NOMO-1 treated with dmso at 0.1 percent for 144 hours (cell line): Measurements from ENCODE around the gene STEAP2.
"Not testable (repeated sequence)": the region's sequence is repeated elsewhere in the genome, so short reads cannot be mapped to it uniquely, and the experiment has no call there.

Experiments used
- DNase-seq: peaks from one replicate; lab custom pipeline; 2025; ENCODE audit not compliant: unreplicated experiment; lab: John Stamatoyannopoulos, UW

The STEAP2 gene

DNA sequence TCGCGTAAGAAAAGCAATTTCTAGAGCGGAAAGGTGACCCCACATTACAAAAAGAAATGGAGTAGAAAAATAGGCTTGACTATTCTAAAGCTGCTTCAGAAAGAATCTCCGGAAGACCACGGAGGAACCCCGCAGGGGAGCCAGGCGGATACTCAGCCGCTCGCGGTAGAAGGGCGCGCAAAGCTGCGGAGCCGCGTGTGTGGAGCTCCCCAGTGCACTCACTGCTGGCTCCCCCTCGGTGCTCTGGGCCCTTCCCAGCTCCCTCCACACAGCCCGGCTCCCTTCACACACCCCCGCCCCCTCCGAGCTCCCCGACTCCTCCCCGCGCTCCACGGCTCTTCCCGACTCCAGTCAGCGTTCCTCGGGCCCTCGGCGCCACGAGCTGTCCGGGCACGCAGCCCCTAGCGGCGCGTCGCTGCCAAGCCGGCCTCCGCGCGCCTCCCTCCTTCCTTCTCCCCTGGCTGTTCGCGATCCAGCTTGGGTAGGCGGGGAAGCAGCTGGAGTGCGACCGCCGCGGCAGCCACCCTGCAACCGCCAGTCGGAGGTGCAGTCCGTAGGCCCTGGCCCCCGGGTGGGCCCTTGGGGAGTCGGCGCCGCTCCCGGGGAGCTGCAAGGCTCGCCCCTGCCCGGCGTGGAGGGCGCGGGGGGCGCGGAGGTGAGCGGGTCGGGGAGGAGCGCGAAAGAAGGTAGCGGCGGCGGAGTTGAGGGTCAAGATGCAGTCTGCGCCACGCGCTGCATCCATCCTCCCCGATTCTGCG is at the start of gene STEAP2:
TSS of gene STEAP2 (plus strand) at position 350 of the 758 bp plus-strand sequence. CDS start 13,343 bp downstream, outside the sequence.
- DNase-seq, result peak; percentile 95

DNA sequence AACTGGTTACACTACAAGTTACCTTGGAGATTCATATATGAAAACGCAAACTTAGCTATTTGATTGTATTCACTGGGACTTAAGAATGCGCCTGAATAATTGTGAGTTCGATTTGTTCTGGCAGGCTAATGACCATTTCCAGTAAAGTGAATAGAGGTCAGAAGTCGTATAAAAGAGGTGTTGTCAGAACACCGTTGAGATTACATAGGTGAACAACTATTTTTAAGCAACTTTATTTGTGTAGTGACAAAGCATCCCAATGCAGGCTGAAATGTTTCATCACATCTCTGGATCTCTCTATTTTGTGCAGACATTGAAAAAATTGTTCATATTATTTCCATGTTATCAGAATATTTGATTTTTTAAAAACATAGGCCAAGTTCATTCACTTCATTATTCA is 48.0 kb upstream of the STEAP2 start:
- DNase-seq, result no peak

DNA sequence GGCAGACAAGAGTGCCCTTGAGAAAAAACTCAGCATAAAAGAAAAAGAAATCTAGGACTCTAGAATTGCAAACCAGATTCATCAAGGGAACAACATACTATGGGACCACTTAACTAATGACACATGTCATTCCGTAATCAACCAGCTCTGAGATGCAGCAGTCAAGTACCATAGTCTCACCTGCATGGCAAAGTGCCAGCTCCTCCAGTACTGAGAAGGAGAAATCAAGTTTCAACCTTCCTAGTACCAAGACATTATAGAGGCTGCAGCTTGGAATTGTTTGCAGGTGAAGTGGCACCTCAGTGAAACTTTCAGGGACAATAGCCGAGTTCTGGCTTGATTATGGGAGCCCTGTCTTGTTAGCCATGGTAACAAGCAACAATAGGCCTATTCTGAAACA is 45.8 kb upstream of the STEAP2 start:
- DNase-seq, result no peak

DNA sequence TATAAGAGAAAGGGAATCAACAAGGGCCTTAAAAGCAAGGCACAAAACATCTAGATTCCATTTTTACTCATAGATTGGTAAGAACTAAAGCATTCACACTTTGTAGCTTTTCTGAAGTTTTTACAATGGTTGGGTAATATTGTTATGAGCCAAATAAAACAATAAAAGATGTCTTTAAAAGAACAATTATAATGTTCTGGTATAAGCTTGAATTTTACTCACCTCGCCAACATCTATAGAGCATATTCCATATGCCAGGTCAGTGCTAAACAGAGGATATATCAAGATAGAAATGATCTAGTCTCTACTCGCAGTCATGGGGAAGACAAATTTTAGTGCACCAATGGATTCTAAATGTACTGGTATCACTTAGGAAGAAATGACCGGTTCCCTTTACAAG is 45.4 kb upstream of the STEAP2 start:
- DNase-seq, result no peak

DNA sequence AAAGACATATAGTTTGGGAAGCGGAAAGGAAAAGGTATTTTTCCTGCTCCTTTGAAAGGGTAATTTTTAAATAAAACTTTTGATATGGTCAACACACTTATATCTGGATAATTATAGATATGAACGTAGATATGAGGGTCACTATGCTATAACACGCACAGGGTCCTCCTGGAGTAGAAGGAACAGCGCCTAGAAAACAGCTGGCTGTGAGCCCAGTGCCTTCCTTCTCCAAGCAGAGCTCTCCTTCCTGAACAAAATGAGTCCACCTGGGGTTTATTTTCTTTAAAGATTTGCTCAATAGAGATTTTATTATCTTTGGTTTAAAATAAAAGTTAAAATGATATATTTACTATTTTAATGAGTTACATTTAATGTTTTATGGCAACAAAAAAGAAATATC is 44.2 kb upstream of the STEAP2 start:
- no peak for DNase-seq

DNA sequence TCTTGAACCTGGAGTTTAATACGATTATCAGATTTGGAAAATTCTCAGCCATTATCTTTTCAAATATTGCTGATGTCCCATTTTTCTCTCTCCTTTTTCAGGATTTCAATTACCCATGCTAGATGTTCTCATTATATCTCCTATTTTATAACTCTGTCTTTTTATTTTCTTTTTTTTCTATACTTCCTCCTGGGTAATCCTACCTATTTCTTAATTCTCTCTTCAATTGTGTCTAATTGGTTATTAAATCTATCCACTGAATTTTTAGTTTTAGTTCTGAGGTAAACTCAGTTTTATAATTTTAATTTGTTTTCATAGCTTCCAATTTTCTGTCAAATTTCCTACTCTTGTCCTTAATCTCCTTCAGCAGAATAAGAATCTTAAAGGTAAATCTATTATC is 41.6 kb upstream of the STEAP2 start:
- no peak for DNase-seq

DNA sequence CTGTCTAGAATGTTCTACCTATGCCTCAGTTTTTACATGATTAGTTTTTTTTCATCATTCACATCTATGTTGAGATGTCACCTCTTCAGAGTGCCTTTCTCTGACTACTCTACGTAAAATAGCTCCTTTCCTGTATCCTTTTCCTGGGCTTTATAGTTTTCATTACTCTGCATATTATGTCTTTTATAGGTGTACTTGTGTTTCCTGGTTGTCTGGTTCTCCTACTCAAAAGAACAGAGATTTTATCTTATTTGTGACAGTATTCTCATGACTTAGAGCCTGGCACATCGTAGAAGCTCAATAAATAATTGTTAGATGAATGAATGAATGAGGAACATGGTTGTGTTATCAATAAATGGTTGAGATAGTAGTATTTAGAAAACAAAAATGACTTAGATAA is 39.4 kb upstream of the STEAP2 start:
- no peak for DNase-seq

DNA sequence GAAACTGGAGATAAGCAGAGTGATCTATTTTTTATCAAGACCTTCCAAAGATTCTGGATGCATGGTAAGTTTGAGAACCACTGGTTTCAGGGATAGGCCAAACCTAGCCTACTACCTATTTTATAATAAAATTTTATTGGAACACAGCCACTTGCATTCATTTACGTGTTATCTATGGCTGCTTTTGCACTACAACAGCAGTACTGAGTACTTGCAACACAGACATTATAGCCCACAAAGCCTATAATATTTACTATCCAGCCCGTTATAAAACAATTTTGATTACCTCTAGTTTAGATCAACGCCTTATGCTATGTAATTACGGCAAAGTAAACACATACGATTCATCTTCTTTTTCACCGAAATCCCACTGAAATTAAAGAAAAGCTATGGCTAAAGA is 38.9 kb upstream of the STEAP2 start:
- no peak for DNase-seq

DNA sequence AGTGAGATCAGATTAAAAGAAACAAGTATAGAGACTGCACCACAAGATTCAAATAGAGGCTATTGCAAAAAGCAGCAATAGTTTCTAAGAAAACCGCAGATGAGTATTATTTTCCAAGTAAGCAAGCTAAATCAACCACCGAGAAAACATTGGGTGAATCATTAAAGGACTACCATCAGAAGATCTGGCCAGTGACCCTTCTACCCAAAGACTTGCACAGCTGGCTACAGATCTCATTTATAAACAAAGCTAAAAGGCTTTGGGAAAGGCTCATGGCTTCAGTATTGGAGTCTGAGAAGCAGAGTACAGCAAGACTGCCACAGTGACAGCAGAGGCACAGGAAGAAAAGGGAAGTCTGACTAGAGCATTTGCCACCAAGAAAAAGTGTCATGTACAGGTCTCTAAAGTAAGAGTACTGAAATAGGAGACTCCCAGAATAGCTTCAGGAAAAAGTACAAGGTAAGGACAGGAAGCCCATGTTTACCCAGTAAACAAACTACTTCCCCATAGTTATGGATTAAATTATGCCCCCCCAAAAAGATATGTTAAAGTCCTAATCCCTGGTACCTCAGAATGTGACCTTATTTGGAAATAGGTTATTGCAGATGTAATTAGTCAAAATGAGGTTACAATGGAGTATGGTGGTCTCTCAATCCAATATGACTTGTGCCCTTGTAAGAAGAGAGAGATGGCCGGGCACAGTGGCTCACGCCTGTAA is 38.3 kb upstream of the STEAP2 start:
- peak; percentile 66 for DNase-seq

DNA sequence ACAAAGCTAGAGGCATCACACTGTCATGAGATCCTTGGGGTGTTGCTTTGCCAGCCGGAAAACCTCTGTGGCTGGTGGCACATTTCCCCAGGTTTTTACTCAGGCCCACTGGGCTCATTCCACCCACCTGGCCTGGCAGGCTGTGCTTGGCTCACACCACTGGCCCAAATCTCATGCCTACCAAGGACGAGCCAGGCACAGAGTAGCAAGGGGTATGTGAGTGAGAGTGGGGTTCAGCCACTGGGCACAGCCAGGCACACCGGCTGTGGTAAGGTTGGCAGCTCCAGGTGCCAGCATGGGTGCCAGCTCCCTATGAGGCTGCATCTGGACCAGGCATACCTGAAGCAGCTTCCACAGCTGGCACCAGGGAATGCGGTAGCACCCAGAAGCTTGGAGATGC is 35.9 kb upstream of the STEAP2 start:
- DNase-seq, result no peak

DNA sequence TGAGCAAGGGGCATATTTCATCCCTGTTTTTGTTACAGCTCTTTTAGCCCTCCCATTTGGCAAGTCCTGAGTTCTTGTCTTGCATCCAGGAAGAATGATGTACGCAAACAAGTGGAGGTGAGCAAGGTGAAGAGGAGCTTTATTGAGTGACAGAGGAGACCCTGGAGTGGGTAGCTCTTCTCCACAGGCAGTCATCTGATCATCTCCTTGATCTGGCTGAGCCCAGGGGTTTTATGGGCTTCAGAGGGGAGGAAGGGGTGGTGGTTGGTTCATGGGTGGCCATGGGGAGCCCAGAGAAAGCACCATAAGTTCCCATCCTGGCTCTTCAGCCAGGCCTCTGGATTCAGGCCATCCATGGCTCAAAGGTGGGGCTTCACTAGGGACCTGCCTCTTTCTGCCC is 35.3 kb upstream of the STEAP2 start:
- no peak for DNase-seq

DNA sequence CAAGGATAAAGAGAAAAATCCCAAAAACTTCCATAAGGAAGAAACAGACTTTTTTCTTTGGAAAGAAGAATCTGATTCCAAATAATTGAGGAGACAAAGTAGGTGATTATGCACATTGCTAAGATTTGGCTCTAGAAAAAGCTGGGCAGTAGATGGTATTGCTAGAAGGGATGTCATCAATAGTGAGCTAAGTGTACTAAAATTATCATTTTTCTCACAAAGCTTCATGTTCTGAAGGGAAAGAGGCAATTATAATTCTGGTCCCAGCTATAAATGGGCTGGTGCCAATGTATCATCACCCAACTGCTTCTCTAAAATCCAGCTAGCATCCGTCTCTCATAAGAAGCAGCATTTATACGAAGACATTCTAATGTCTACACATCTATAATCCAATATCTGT is 33.4 kb upstream of the STEAP2 start:
- DNase-seq, result no peak

DNA sequence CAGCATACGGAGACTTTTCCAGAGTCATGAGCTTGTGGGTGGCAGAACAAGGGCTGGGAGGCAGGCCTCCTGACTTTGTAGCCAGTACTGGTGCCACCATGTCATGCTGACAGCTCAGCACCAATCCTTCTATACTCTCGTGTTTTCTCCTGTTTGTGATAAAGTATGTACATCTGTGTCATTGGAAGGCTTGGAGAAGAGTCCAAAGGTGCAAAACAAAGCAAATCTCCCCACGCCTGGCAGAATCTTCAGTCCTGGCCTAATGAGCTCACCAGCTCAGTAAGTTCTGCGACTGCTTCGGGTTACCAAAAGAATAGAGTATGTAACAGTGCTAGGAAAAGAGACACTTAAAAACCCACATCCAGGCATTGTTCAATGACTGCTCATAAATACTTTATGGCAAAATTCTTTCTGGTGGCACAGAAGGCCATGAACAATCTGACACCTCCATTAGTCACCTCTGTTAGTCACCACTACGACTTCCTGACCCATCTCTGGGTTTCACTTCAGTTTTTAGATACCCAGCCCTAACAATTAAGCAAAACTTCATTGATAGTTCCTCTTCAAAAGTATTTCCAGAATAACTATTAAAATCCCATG is 32.8 kb upstream of the STEAP2 start:
- DNase-seq, result peak; percentile 100

DNA sequence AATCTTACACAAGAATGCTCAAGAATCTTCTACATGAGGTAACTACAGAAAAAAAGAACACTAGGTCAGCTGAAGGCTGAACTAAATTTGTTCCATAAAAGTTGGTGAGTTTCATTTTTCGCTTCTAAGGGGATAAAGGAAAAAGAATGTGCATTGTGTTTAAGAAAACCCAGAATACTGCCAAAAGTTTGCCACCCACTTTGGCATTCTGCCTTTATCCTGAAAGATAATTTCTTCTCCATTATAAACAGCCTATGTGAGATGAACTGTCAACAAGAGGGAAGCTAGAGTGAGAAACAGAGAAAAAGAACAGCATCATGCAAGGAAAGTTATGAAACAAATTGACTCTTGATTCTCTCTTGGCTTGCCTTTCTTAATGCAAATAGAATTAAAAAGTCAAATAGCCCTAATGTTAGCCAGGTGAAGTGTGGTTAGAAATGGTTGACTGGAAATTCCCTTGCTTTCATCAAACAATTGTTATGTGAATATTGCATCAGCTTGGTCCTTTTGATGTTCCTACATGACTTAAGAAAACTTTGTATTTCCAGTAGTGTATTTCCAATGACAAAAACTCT is 31.4 kb upstream of the STEAP2 start:
- DNase-seq, result no peak

DNA sequence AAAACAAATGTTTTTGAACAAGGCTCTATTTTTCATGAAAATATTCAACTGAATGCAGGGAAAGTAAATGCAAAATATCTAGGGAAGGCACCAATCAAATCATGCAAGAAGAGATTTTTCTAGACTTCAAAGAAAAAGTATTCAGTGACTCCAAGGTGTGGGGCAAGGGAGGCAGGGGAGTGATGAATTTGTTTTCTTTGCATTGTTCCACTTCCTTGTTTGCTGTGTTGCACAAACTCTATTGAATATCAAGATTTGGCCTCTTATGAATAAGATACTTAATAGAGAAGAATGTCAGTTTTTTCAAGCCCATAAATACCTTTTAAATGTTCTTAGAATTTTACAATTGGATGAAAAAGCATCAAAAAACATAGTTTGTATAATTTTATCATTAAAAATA is 30.9 kb upstream of the STEAP2 start:
- peak; percentile 34 for DNase-seq

DNA sequence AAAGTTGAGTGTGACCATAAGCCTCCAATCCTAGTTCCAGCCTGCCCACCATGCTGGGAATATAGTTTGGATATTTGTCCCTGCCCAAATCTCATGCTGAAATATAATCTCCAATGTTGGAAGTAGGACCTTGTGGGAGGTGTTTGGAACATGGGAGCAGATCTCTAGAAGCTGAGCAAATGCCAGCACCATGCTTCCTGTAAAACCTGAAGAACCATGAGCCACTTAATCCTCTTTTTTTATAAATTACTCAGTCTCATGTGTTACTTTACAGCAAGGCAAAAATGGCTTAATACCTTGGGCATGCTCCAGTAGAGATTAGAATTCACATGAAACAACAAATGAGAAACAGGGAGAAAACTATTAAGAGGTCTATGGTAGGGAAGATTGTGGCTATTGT is 30.1 kb upstream of the STEAP2 start:
- no peak for DNase-seq

DNA sequence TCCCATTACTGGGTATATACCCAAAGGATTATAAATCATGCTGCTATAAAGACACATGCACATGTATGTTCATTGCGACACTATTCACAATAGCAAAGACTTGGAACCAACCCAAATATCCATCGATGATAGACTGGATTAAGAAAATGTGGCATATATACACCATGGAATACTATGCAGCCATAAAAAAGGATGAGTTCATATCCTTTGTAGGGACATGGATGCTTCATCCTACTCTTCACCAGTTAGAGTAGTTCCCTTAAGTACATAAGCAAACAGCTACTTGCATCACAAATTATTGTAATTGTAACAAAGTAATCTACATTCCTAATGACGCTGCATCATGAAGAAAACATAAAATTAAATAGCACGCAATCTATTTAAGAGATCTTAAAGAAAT is 25.2 kb upstream of the STEAP2 start:
- DNase-seq, result not testable (repeated sequence)

DNA sequence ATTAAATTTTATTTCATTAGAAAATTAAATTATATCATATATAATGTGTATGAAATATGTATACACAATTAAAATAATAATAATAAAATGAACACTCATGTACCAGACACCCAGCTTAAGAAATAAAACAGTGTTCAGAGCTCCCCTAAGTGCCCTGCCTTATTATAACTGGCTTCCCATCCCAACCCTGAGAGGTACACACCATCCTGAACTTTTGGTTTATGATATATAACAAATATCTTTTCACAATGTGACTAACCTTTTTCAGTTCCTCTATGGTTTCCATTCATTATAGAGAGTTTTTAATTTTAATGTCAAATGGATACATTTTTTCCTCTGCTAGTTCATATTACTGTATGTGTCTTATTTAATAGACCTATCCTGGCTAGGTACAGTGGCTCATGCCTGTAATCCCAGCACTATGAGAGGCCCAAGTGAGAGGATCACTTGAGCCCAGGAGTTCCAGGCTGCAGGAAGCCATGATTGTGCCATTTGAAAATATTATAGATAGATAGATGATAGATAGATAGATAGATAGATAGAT is 24.0 kb upstream of the STEAP2 start:
- no peak for DNase-seq

DNA sequence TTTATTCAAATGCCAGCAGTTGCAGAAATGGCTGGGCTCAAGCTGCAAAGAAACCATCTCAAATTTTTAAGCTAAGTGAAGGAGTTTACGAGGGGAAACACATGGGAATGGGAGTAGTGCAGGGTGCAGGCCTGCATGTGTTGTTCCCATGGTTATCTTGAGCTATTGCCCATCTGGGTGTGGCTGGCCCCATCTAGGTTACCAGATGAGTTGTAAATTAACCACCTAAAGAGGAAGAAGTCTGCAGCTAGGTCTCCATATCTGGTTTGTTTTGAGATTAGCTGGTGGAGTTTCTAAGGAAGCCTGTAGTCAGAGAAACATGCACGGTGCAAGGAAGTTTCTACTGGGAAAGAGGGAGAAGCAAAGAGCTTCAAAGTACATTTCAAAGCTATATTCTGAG is 23.3 kb upstream of the STEAP2 start:
- peak; percentile 88 for DNase-seq

DNA sequence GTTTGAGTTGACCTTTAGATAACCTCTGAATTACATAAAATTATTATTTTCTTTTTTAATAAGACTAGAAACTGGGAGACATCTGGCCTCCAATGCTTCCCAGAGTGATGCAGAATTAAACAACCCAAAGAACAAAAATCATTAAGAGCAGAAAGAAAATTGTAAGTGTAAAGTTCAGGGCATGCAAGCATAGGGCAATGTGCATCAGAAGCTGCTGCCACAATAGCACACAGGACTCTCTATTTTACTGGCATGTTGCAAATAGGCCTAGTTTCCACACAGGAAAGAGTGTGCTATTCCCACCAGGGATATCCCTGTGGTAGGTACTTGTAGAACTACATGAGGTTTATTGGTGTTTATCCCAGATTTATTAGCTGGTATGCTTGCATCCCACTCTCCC is 20.5 kb upstream of the STEAP2 start:
- DNase-seq, result no peak

DNA sequence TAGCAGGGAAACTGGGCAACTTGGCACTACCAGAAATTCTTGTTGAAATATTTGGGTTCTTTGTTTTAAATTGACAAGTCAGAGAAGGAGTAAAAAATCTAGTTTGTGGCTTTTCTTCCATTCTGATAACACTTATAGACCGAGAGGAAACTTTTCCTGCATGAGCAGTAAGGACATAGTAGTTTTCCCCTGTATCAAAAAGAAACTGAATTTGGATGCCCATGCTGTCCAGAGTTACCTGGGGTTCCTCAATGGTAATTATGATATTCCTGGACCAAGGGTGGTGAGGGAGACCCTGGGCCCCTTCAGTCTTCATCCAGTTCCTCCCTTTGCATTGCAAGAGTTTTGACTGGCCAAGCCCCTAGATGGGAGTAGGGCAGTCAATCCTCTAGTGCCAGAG is 19.9 kb upstream of the STEAP2 start:
- no peak for DNase-seq
